HG02885 (cell line): ENCODE measurements around the gene BACH1.
"Not testable (repeated sequence)": the region's sequence is repeated elsewhere in the genome, so short reads cannot be mapped to it uniquely, and the experiment has no call there.

Experiments used
- ATAC-seq: cut with Tn5 transposase; IDR thresholded peaks from one replicate; pipeline ENCODE4 v1.9.1; 2021; ENCODE audit warnings: mild to moderate bottlenecking; ENCODE audit not compliant: unreplicated experiment, poor library complexity

BACH1 gene

DNA sequence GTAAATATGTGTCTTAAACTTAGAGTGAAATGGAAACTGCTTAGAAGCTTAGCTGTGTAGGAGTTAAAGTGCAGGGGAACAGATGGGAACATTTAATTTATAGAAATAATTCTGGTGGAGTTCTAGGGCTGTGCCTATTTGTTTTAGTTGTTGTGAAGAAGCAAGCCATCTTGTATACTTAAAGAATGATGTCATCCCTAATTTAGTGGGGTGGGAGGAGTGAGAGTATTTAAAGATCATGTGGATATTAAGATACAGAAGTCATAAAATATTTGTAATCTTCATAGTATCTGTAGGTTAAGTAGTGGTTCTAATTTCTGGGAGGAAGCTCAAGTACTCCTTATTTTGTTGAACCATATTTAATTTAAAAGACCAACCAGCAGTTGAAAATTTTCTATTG lies 41.5 kb downstream of the BACH1 start:
- ATAC-seq: no peak

GRCh38 chr21:29342363-29342957 lies 43.7 kb downstream of the BACH1 start:
- peak; percentile 69 for ATAC-seq

DNA sequence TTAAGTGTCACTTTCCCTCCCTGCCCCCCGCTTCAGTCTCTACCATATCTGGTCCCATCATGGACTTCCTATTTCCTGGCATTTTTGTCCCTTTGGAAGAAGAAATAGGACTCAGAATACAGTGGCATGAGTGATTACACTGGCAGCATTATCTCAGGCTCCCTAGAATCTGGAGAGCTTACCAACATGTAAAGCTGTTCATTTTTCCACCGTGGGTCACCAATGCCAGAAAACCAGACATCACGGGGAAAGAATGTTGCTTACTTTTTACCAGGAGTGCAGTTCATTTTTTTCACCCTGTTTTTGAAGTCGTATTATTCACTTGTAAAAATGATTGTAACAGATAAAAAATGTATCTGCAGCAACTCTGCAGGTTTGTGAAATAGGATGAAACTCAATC lies 44.8 kb downstream of the BACH1 start:
- no peak for ATAC-seq

- no peak for ATAC-seq
These were observed 47.6 kb downstream of the BACH1 start for GRCh38 chr21:29346281-29346680.

DNA sequence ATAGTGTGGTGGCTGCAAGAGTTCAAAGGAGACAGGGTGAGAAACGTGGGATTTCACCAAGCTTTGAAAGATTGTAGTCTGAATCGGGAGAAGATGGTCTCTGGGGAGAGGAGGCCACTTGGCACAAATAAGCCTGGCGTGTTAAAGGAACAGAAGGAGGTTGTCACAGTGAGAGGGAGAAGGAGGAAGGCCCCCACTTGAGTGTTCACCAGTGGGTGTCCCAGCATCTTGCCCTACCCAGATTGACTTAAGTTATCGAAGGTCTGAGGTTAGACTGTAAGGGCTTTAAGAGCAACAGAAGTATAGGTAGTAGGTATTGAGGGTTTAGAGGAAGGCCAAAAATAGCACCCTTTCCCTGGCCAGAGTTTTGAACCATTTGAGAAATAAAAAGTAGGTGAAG lies 48.0 kb downstream of the BACH1 start:
- no peak for ATAC-seq

- ATAC-seq: no peak
These were observed 48.6 kb downstream of the BACH1 start for GRCh38 chr21:29347274-29347681.

GRCh38 chr21:29349702-29350101 lies 51.0 kb downstream of the BACH1 start:
- ATAC-seq: no peak

DNA sequence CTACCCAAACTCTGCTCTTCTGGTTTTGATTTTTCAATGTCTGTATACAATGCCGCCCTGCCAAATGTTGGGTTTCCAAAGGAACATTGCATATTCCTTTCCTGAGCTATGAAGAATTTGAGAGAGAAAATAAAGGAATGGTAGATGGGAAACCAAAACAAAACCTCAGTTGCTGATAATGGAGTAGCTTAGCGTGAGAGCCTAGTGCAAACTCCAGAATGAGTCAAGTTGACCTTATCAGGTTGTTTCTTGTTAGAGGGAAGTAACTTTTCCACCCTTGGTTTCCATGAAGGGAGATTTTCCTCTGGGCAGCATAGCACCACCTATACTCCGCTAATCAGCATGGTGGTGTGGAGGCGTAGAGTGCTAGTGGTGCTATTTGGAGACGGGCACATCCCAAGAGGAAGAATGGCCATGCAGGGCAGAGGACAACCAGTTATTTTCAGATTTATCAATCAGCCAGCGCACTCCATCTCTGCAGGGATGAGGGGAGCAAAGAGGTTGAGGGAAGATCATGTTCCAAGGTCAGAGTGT lies 51.6 kb downstream of the BACH1 start:
- ATAC-seq: no peak

GRCh38 chr21:29351691-29352090 lies 53.0 kb downstream of the BACH1 start:
- no peak for ATAC-seq

DNA sequence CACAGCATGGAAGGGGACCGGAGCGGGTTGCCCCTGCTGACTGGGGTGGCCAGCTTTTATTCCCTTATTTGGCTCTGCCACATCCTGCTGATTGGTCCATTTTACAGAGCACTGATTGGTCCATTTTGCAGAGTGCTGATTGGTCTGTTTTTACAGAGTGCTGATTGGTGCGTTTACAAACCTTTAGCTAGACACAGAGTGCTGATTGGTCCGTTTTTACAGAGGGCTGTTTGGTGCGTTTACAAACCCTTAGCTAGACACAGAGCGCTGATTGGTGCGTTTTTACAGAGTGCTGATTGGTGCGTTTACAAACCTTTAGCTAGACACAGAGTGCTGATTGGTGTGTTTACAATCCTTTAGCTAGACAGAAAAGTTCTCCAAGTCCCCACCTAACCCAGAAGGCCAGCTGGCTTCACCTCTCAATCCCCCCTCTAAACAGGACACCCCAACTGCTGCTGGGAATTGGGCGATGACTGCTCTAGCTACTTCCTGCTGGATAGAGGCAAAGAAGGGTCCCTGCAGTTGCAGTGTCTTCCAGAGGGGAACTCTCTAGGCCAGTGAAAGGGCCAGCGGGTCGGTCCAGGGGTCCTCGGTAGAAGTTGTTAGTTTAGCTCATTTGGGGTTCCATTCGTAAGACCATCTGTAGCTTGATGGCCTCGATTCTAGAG lies 56.5 kb downstream of the BACH1 start:
- ATAC-seq: not testable (repeated sequence)

- not testable (repeated sequence) for ATAC-seq
These were observed 57.6 kb downstream of the BACH1 start for GRCh38 chr21:29356291-29356690.

- not testable (repeated sequence) for ATAC-seq
These were observed 58.1 kb downstream of the BACH1 start for GRCh38 chr21:29356810-29357209.

- ATAC-seq: no peak
These were observed 61.0 kb downstream of the BACH1 start for GRCh38 chr21:29359718-29360117.

DNA sequence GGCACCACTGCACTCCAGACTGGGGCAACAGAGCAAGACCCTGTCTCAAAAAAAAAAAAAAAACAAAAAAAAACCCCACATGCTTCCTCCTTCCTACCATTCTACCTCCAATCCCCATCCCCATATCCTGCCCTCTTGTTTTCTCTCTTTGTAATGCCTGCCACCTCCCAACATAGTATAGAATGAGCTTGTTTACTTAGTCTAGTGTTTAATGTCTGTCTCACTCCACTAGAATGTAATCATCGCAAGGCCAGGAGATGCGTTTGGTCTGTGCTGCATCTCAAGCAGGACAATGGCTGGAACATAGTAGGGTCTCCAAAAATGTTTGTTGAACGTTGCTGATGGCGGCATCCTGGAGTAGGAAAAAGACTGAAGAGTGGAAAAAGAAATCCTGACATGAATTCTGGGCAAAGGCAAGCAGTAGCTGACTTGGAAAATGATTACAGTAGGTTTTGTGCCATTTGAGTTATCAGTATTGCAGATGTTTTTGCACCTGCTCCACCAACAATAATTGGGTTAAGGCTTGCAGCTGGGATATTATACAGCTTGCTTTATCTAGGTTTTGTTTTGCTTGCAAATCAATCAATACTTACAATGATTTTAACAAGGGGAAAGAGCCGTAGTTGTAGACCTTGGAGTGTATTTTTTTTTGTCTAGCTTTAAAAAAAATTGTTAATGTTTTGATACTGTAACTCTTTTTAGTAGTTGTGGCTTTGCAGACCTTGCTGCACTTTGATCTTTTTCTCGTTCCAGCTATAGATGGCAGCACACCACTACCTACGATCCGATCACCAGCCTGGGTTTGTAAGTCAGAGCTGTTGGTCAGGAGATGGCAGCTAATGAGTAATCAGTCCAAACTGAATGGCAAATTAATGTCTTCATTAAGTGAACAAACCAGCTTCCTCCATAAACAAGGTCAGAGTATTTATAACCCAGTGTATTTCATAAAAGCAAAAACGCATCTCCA lies 62.4 kb downstream of the BACH1 start:
- no peak for ATAC-seq

- no peak for ATAC-seq
These were observed 64.0 kb downstream of the BACH1 start for GRCh38 chr21:29362758-29363157.

- no peak for ATAC-seq
These were observed 67.0 kb downstream of the BACH1 start for GRCh38 chr21:29365661-29366265.

GRCh38 chr21:29366532-29366931 lies 67.8 kb downstream of the BACH1 start:
- ATAC-seq: no peak

DNA sequence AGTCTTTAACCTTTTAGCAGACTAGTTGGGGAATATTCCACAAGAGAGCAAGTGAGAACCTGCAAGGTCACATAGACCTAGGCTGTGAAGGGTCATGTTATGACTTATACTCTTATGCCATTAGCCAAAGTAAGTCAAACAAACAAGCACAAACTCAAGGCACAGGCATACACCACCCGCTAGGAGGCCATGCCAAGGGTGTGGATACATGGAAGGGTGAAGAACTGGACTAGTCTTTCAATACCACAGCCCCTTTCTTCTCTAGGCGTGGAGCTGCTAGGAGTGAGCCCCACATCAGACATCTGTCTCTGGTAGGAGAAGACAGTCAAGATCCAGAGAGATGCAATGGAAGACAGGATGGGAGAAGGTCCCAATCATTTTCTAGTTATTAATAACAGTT lies 68.6 kb downstream of the BACH1 start:
- ATAC-seq: no peak

GRCh38 chr21:29368906-29369305 lies 70.2 kb downstream of the BACH1 start:
- ATAC-seq: no peak

- no peak for ATAC-seq
These were observed 72.7 kb downstream of the BACH1 start for GRCh38 chr21:29371464-29371863.
